Stimulated activated CD8-positive, alpha-beta memory T cell treated with anti-CD3 and anti-CD28 coated beads, Interleukin-15, amount 100 ng/mL, for 4 hours (primary cell): ENCODE data around the gene PER2.
"Not testable (repeated sequence)": the region's sequence is repeated elsewhere in the genome, so short reads cannot be mapped to it uniquely, and the experiment has no call there.

ENCODE experiments used
- DNase-seq, 2 donors: peaks; one replicate each; pipeline ENCODE4 v3.0.0-alpha.2; 2020; ENCODE audit warnings: low read depth in 2 of 2

The PER2 gene

DNA sequence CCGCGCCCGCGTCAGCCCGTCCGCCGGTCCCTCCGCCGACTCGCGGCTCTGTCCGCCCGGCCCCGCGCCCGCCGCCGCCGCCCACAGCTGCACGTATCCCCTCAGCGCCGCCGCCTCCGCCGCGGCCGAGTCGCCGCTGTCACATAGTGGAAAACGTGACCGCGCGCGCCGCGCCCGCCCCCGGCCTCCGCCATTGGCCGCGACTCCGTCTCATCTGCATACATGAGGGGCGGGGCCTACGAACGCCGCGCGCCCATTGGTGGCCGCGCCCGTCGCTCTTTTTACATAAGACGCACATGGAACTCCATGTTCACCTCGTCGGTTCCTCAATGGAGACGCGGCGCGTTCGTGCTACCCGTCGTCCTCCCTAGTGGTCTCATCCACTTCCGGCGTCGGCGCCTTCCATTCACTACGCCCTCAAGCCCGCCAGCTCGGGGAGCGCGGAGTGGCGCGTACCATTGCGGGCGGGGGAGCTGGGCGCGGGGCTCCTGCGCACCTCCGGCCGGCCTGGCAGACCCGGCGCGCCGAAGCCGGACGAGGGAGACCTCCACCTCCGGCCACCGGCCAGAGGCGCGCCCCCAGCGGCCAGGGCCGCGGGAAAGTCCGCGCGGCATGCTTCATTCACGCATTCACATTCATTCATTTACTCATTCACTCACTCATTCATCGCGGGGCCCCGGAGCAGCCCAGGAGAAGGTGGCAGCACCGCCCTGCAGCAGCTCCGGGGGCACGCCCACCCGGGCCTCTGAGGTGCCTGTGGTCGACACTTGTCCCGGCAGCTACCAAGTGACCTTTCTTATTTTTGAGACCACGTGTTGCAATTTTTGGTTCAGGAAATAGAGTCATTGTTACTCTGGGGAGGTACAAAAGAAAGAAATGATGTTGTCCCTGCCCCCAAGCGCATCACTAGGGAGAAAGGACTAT lies 502 bp upstream of the PER2 start:
- peak; percentile 95 to 96 for DNase-seq

DNA sequence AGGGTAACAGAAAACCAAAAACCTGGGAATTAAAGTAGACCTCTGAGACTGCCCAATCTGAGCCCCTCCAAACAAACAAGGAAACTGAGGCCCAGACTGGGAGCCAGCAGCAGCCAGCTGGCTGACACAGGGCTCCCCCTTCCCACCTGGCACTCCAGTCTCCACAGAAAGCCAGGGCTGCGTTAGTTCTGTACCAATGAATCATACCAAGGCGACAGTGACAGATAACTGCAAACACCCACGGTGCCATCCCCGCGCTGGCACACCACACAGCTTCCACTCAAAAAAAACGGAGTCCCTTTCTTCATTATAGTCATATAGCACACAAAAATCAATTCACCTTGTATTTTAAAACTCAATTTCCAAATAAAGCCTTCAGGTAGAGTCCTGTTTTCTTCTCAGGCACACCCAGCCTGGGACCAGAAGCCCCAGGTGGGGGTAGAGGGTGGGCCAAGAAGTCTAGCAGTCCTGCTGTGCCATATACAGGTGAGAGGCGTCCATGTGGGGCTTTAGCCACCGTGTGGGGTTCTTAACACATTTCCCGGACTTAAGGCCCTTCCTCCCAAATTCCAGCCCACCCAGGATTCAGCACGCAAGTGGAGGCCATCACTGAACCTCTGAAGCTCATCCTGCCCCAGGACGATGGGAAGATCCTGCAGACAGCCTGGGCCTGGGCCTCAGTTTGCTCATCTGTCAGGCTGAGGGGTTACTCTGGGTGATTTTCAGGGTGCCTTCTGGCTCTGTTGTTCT lies 1.2 kb downstream of the PER2 start:
- no peak for DNase-seq

DNA sequence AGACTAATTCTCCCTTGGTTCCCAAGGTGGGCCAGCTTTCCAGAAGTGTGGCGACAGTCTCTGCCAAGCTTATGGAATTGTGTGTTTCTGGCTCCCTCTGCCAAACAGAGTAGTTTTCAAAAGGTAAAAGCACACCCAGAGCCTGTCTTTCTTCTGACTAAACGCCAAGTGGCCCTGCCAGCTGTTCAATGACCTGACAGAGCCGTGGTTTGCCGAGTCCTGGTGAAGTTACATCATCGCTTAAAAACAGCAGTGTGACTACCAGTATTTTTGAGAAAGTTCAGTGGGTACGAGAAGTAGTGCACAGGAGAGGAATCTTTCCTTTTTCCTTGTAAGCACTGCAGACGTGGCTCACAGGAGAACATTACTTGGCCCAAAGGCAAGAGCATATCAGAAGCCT lies 1.9 kb downstream of the PER2 start:
- DNase-seq = no peak

DNA sequence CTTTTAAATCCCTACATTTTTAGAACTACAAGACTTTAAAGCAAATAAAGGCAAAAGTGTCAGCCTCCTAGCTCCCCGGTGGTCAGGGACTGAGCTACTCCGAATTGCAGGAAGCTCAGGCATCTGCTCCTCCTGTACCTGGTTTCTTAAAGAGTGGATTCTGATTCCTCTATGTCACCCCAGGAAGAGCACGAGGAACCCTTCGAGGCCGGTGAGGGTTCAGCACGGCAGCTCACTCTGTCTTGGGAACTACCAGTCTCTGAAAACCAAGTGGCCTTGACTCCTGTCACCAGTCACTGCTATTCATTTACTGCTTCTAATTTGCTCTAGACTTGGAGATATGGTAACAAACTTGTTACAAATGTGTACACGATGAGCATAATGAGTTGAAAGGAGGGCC lies 2.3 kb downstream of the PER2 start:
- DNase-seq = no peak

DNA sequence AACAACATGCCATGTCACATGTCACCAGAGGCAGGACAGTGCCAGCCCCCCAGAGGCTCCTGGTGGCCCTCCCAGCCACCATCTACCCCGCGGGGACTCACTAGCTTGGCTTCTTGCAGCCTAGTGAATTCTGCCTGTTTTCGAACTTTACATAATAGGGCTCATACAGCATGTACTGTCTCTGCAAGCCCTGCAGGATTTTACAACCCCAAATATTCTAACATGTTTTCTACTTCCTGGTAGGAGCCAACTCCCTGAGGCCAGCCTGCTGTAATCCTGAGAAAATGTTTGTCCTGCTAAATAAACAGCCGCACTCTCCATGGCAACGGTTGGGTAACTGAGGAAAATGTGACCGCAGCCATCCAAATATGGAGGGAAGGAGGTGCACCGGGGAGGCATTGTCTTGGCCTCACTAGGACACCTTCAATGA lies 2.7 kb downstream of the PER2 start:
- no peak for DNase-seq

DNA sequence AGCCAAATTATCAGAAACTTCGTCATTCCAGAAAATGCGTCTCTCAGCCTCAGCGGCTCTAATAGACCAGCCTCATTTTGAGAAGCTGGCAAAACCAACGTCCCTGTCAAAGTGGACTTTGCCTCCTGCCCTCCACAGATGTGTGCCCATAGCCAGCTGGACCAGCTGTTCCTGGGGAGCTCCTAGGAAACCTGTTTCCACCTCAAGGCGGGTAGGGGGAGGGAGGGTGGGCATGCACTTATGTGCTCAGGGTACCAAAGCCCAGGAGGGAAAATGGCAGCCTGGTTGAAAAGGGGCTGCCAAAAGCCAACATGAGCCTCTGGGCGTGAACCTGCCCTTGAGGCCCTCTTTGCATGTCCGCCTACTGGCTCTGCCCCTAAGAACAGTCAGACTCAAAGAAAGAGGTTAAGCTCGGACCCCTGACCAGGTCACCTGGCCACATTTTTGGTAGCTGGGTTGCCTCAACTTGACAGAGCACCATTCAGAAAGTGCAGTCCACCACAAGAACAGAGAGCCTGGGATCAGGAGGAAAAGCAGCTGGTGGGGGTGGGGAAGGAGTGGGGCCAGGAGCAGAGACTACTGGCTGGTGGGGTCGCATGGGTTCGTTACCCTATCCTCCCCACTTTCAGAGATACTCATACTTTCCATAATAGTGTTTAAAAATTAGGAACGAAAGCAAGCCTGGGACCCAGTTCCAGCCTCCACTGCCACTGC lies 3.5 kb downstream of the PER2 start:
- DNase-seq = no peak

DNA sequence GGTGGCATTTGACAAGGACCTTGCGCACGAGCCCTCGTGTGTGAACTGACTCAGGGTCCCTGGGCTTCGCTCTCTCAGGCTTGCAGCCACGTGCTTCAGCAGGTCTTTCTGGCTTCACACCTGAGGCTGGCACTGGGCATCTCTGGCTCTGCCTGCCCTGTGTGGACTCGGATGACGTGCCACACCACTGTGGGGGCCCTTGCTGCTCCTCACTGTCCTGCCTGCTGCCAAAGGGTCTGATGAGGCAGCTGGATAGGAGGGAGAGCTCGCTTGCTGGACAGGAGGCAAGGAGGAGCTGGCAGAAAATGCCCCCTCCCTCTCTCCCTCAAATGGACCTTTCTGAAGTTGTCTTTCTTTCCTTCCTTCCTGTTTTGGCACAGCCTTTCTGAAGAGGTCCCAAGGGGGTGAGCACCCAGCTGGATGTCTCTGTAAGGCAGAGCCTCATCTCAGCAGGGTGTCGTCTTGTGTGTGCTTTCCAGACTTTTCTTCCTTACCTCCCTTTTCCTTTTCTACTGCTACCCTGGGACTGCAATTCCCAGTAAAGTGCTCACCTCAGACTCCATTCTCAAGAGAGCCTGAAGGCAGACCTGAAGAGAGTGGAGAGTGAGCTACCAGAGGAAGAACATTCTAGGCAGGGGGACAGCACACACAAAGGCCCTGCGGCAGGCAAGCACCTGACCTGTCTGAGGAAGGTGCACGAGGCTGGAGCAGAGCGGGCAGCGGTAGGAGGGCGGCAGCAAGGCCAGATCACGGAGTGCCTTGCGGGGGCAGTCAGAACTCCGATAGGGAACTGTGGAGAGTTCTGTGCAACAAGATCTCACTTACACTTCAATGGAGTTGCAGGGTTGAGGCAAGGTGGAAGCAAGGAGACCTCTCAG lies 5.3 kb downstream of the PER2 start:
- no peak for DNase-seq

DNA sequence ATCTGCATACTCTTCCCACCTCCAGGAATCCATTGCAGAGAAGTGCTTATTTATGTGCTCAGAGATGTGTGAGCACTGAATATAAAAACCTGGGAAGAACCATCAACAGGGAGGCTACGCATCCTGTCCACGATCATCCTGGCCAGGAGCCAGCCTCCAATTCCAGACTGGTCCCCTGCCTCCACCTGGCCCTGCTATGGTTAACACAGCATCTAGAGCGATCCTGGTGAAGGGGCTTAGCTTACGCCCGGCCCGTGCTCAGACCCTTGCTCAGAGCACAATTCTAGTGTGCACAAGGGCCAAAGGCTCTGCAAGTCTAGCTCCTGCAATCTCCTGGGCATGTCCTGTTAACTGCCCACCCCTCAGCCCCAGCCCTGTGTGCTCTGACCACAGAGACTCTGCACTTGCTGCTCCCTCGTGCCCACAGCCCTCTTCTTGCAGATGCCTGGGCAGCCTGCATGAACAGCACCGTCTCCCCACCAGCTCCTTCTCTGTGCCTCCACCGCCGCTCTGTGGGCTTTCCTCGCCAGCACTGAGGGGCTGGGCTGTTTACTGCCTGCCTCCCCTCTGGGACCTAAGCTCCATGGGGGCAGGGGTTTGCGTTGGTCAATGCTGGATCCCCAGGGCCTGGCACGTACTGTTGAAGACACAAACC lies 6.5 kb downstream of the PER2 start:
- no peak for DNase-seq

DNA sequence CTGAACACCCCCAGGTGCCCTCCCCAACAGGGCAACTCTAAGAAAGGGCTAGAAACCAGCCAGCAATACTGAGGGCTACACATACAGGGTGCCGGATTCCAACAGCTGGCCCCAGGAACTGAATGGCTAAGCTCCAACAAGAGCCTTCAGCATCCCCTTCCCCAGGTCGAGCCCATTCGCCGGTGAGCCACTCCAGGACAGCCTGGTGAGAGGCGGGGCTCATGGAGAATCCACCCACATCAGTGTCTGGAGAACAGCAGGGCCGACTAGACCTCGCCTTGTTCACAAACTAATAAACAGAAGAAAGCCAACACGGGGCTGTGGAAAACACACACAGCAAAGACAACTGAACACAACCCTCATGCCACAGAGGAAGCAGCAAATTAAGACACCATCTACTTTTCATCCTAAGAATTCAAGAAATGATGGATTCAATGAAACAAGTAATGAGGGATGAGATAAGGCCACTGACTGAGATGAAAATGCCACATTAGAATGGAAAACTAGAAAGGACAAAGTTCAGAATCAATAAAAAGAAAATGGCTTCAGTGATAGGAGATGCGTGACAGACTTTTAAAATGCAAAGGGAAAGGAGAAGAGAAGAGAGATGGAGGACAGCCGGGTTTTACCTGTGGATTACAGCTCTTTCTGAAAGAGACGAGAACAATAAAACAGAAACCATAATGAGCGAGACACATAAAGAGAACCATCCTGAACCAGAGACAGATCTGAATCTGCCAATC lies 8.2 kb downstream of the PER2 start:
- no peak for DNase-seq

DNA sequence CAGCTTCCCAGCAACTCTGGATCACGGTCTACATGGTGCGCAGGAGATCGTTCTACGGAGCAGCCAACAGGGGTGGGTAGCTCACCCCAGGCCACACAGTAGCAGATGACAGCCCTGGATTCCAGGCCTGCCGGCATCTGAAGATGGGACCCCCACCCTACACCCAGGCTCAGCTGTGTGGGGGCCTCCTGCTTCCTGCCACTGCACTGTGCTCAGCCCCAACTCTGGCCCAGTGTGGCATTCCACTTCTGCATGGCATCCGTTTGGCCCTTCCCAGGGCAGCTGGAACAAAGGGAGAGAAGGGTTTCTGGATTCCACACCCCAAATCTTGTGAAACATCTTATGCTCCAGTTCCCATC lies 9.1 kb downstream of the PER2 start:
- DNase-seq = no peak

DNA sequence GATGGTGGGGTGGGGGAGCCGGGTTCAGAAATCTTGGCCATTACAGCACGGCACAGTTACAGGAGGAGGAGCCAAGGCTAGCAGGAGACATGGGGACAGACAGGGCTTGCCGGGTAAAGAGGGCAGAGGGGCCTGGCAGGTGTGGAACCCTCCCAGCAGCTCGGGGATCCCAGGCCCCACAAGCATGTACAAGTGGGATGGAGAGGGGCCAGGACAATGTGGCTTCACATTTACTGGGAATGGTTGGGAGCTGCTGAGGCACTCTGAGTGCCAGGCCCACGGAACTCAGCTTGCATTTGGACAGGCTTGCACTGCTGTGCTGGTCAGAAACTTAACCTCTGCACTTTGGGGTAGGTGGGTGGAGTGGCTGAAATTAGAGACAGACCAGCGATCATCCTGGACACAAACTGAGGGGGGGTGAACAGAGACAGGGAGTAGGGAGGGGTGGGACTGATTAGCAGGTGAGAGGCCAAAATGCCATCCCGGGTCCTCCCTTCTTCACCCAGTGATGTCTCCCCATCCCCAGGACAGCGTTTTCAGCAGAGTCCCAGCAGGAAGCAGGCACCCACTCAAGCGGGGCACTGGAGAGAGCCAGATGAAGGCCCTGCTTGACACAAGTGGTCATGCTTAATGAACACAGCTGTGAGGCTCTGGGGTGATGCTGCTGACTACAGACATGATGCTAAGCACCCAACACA lies 9.6 kb downstream of the PER2 start:
- DNase-seq = no peak

DNA sequence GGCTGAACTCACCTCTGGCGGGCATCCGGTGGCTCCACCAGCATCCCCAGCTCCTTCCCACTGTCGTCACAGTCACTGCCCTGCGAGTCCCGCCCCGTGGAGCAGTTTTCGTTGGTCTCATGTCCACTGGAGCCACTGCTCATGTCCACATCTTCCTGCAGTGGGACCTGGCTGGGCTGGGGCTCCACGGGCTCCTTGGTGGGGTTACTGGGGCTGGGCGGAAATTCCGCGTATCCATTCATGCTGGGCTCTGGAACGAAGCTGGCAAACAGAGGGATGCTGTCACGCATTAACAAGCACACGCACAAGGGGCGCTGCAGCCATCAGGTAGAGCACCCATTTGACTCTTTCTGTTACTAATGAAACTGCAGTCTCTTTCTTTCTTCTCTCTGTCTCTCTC lies 10.7 kb downstream of the PER2 start:
- DNase-seq = no peak

DNA sequence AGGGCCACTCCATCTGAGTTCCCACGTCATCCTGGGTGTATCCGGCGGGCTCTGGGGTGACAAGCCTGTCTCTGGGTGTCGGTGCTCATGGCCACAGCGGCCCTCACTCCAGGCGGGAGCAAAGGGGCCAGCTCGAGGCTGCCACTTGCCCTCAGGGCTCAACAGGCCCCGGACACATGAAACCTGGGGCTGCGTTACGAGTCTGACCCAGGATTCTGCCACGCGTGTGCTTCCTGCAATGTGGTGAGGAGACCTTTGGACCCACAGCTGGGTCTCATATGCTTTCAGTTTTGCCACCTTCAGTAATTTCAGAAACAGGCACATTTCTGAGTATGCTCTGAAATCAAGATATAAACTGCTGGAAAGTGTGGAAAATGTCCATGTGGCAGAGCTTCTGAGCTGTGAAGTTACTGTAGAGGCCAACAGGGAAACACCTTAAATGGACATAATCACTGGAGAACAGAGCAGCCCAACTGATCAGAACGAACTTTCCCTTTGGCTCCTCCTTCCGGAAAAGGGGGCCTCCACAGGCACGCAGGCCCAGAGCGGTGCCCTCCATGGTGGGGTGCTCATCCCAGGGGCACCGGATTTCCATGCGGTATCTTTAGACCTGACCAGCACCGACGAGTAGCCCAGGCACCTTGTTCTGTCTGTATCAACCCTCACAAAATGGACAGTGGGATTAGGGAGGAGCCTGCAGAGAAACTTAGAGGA lies 14.1 kb downstream of the PER2 start:
- DNase-seq = no peak

DNA sequence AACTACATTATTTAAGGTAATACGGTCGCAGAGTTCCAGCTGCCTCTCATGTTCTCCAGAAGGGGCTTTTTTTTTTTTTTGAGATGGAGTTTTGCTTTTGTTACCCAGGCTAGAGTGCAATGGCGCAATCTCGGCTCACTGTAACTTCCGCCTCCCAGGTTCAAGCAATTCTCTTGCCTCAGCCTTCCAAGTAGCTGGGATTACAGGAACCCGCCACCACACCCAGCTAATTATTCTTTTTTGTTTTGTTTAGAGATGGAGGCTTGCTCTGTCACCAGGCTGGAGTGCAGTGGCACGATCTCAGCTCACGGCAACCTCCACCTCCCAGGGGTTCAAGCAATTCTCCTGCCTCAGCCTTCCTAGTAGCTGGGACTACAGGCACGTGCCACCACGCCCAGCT lies 15.0 kb downstream of the PER2 start:
- not testable (repeated sequence) for DNase-seq

DNA sequence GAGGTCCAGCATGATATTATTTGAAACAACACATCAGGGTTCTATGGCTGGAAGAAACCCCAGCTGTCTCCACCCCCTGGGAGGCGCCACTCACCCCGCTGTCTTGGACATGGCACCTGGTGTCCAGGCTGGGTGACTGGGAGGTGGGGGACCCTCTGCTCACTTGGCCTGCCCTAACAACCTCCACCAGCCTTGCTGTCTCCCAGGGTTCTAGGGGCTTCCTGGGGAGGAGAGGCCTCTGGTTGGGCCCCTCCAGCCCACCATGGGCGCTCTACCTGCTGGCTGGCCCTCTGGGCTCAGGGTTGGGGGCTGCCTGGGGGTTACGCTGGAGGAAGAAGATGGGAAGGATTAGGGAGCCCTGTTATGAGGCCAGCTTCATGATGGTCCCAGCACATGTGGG lies 16.3 kb downstream of the PER2 start:
- DNase-seq = no peak

DNA sequence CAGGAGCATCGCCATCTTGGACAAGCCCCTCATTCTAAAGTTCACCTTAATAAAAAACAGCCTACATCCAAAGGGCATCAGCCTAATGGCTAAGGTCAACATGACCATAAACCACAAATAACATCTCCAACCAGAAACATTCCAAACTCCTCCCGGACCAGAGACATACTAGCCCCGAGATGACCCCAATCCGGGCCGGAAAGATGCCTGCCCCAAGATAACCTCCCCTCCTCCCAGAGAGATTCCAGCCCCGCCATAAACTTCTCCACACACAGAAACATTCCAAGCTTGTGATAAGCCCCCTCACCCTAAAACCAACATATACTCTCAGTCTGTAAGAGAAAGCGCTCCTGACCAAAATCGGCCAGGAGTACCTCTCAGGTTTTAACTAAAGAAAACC lies 16.7 kb downstream of the PER2 start:
- DNase-seq = not testable (repeated sequence)

DNA sequence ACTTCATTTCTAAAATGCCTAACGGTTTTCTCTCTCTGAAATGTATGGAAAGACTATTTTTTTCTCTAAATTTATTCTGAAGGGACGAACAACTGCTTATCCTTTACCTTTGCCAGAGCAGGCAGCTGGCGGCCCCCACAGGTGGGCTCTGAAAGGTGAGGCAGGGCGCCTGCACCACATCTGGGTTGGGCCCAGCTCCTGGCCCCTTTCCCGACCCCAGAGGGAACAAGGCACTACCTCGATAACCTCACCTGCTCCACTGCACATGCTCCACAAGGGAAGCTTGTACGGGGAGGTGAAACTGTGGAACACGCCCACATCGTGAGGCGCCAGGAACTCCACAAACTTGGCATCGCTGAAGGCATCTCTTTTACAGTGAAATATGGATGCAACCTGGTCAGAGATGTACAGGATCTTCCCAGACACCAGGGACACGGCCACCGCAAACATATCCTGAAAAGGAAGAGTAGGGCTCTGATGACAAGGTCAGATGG lies 17.3 kb downstream of the PER2 start:
- DNase-seq = no peak

DNA sequence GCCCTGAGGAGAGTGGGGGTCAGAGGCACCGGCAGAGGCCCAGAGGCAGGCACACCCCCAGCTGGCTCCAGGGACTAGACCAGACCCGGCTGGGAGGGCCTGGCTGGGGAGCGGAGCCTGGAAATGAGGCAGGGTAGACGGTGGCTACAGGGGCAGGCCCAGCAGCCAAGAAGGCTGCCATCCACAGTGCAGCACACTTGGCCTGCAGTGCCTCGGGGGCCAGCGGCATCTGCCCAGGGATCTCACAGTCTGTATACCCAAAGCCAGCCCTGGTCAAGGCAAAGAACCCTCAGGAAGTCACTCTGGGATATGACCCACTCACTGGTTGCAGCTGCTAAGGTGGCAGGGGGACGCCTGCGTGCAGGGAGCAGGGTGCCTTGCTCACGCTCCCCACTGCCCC lies 17.8 kb downstream of the PER2 start:
- DNase-seq = no peak

DNA sequence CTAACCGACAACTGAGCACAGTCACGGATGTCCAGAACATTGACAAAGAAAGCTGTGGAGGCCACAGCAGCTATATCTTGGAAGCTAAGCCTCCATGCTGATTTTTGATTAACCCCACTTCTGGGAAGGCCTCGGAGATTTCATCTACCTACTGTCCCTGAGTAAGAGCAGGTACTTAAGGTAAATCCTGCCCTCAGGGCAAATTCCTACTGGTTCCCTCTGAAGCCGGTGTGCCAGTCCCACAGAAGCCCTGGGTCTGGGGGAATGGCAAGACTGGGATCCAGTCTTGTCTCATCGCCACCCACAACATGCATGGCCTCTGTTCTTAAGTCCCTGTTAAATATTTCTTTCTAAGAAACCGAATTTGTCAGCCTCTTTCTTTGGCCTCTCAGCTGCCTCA lies 18.7 kb downstream of the PER2 start:
- DNase-seq = no peak
